ENCODE data around the gene VPS36. TPM values are rescaled to one million over a fixed set of nuclear protein-coding genes. Genes with fewer than 3 reads are reported as not detected.

Gene VPS36
- polyA plus RNA-seq, 1 donor from 2014 or later = 85.4 TPM

DNA sequence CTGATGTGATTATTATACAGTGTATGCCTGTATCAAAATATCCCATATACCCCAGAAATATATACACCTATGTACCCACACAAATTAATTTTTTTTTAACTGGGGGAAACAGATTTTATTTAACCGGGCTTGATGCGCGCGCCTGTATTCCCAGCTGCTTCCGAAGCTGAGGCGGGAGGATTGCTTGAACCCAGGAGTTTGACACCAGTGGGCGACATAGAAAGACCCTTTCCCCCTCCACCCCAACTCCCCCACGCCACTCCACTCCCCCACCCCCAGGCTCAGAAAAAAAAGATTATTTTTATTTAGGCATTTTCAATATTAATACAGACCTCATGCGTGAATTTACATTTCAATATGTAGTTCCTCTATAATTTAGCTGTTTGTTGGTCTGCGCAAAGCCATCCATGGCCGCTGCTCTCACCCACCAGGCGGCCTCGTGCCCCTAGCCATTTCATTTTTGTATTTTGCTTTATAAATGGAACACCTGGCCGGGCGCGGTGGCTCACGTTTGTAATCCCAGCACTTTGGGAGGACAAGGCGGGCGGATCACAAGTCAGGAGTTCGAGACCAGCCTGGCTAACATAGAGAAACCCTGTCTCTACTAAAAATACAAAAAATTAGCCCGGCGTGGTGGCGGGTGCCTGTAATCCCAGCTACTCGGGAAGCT, 836 bp upstream of the VPS36 start:
- peak overlapping the region; percentile 80 for H2AFZ ChIP-seq (ENCODE audit: low read depth, low read length)
- no peaks in the 10 kb centered on the region for H4K20me1 ChIP-seq (ENCODE audit: insufficient read depth)
- peak overlapping the region; percentile 69 for H3K27ac ChIP-seq (ENCODE audit: low read length)
- peaks cover 32% of the 10 kb centered on the region for H3K79me2 ChIP-seq (replicated peaks; ENCODE audit: insufficient read depth, low read length)
- H3K27me3 ChIP-seq (ENCODE audit: insufficient read depth, low read depth, low read length) = no peaks in the 10 kb centered on the region
- TF ChIP-seq SMC3 (conservative IDR thresholded peaks at IDR 0.05; ENCODE audit: poor library complexity) (no peak), MXI1 (conservative IDR thresholded peaks at IDR 0.05; ENCODE audit: poor library complexity, severe bottlenecking) (no peak), EZH2 (IDR thresholded peaks at IDR 0.05; ENCODE audit: borderline replicate concordance, insufficient read depth, low read length, poor library complexity, severe bottlenecking) (no peak), EP300 (conservative IDR thresholded peaks at IDR 0.05; ENCODE audit: poor library complexity, severe bottlenecking) (no peak), TAF1 (IDR thresholded peaks at IDR 0.05; ENCODE audit: low read depth) (no peak), POLR2AphosphoS5 (IDR thresholded peaks at IDR 0.05) (no peak), RAD21 (conservative IDR thresholded peaks at IDR 0.05) (no peak)
- TF ChIP-seq, protein P1, sequence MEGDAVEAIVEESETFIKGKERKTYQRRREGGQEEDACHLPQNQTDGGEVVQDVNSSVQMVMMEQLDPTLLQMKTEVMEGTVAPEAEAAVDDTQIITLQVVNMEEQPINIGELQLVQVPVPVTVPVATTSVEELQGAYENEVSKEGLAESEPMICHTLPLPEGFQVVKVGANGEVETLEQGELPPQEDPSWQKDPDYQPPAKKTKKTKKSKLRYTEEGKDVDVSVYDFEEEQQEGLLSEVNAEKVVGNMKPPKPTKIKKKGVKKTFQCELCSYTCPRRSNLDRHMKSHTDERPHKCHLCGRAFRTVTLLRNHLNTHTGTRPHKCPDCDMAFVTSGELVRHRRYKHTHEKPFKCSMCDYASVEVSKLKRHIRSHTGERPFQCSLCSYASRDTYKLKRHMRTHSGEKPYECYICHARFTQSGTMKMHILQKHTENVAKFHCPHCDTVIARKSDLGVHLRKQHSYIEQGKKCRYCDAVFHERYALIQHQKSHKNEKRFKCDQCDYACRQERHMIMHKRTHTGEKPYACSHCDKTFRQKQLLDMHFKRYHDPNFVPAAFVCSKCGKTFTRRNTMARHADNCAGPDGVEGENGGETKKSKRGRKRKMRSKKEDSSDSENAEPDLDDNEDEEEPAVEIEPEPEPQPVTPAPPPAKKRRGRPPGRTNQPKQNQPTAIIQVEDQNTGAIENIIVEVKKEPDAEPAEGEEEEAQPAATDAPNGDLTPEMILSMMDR (IDR thresholded peaks at IDR 0.05; ENCODE audit: poor library complexity, severe bottlenecking) = no peak
- TF ChIP-seq, protein P2, sequence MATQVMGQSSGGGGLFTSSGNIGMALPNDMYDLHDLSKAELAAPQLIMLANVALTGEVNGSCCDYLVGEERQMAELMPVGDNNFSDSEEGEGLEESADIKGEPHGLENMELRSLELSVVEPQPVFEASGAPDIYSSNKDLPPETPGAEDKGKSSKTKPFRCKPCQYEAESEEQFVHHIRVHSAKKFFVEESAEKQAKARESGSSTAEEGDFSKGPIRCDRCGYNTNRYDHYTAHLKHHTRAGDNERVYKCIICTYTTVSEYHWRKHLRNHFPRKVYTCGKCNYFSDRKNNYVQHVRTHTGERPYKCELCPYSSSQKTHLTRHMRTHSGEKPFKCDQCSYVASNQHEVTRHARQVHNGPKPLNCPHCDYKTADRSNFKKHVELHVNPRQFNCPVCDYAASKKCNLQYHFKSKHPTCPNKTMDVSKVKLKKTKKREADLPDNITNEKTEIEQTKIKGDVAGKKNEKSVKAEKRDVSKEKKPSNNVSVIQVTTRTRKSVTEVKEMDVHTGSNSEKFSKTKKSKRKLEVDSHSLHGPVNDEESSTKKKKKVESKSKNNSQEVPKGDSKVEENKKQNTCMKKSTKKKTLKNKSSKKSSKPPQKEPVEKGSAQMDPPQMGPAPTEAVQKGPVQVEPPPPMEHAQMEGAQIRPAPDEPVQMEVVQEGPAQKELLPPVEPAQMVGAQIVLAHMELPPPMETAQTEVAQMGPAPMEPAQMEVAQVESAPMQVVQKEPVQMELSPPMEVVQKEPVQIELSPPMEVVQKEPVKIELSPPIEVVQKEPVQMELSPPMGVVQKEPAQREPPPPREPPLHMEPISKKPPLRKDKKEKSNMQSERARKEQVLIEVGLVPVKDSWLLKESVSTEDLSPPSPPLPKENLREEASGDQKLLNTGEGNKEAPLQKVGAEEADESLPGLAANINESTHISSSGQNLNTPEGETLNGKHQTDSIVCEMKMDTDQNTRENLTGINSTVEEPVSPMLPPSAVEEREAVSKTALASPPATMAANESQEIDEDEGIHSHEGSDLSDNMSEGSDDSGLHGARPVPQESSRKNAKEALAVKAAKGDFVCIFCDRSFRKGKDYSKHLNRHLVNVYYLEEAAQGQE (IDR thresholded peaks at IDR 0.05; ENCODE audit: borderline replicate concordance) = no peak
- H3K9me3 ChIP-seq (ENCODE audit: low read length) = no peaks in the 10 kb centered on the region
- H3K9ac ChIP-seq (ENCODE audit: low read length) = peak overlapping the region; percentile 84
- no peaks in the 10 kb centered on the region for H3K9me2 ChIP-seq (ENCODE audit: insufficient read depth, low read length)
- H3K4me2 ChIP-seq (ENCODE audit: low read length) = peak overlapping the region; percentile 54
- H3K4me3 ChIP-seq (ENCODE audit: low read length) = peak overlapping the region; percentile 97
- H3F3A ChIP-seq (ENCODE audit: insufficient read depth, low read length, poor library complexity, severe bottlenecking) = no peaks in the 10 kb centered on the region
- H3K36me3 ChIP-seq (ENCODE audit: insufficient read depth, low read length) = no peaks in the 10 kb centered on the region

DNA sequence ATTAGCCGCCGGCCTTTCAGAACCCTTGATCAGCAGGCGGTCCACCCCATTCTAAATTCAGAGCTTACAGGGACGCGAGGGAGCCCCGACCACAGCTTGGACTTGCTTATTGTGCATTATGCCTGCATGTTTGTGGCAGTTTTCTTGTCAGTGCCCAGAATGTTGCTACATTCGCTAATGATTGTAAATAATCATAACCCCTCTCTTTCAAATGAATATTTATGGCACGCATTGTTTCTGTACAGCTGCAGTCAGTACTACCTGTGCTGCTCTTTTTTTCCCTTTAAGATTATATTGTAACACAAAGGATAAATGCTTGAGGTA, 321 bp upstream of the VPS36 start:
- Histone ChIP-seq H3K36me3 (ENCODE audit: insufficient read depth, low read length) (no peaks in the 10 kb centered on the region), H3K4me2 (ENCODE audit: low read length) (peak overlapping the region; percentile 54), H3K27ac (ENCODE audit: low read length) (peak overlapping the region; percentile 69), H3K79me2 (replicated peaks; ENCODE audit: insufficient read depth, low read length) (peaks cover 33% of the 10 kb centered on the region), H3K9ac (ENCODE audit: low read length) (peak overlapping the region; percentile 84), H2AFZ (ENCODE audit: low read depth, low read length) (peak overlapping the region; percentile 80), H3K9me2 (ENCODE audit: insufficient read depth, low read length) (no peaks in the 10 kb centered on the region), H3K27me3 (ENCODE audit: insufficient read depth, low read depth, low read length) (no peaks in the 10 kb centered on the region), H4K20me1 (ENCODE audit: insufficient read depth) (no peaks in the 10 kb centered on the region), H3K4me3 (ENCODE audit: low read length) (peak overlapping the region; percentile 97), H3F3A (ENCODE audit: insufficient read depth, low read length, poor library complexity, severe bottlenecking) (no peaks in the 10 kb centered on the region), H3K9me3 (ENCODE audit: low read length) (no peaks in the 10 kb centered on the region)
- no peak for TF ChIP-seq MXI1 (conservative IDR thresholded peaks at IDR 0.05; ENCODE audit: poor library complexity, severe bottlenecking)
- TF ChIP-seq, protein P1 (IDR thresholded peaks at IDR 0.05; ENCODE audit: poor library complexity, severe bottlenecking) = no peak
- TF ChIP-seq RAD21 (conservative IDR thresholded peaks at IDR 0.05) = no peak
- TF ChIP-seq, protein P2 (IDR thresholded peaks at IDR 0.05; ENCODE audit: borderline replicate concordance) = no peak
- TF ChIP-seq TAF1 (IDR thresholded peaks at IDR 0.05; ENCODE audit: low read depth) = no peak
